ENCODE data around the gene OASL.
"Not testable (repeated sequence)": the region's sequence is repeated elsewhere in the genome, so short reads cannot be mapped to it uniquely, and the experiment has no call there.

OASL gene

DNA sequence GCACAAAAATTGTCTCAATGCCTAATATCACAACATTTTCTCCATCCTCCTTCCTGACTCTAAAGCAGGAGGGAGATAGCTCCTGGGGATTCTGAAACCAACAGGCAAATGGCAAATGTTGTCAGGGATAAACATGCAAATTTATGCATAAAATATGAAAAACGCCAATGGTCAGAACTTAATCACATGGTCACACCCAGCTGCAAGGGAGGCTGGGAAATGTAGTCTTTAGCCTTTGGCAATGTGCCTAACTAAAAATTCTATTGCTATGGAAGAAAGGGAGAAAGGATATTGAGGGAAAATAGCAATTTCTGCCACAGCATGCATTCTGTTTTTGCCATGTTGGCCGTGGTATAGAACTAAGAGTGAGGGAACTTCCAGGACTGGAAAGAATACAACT lies 11.7 kb upstream of the OASL start:
- Histone ChIP-seq H3K4me3 (ENCODE audit: low read depth, low read length) (no peak overlapping the region), H3K4me1 (ENCODE audit: control insufficient read depth, insufficient read depth, low read length) (no peaks in the 10 kb centered on the region), H3K9ac (ENCODE audit: low read depth, low read length) (no peak overlapping the region), H3K9me3 (ENCODE audit: control insufficient read depth, insufficient read depth, low read length) (no peaks in the 10 kb centered on the region), H3K36me3 (ENCODE audit: control insufficient read depth, insufficient read depth, low read length) (no peaks in the 10 kb centered on the region), H3K27me3 (ENCODE audit: control insufficient read depth, insufficient read depth, low read length) (no peaks in the 10 kb centered on the region)

DNA sequence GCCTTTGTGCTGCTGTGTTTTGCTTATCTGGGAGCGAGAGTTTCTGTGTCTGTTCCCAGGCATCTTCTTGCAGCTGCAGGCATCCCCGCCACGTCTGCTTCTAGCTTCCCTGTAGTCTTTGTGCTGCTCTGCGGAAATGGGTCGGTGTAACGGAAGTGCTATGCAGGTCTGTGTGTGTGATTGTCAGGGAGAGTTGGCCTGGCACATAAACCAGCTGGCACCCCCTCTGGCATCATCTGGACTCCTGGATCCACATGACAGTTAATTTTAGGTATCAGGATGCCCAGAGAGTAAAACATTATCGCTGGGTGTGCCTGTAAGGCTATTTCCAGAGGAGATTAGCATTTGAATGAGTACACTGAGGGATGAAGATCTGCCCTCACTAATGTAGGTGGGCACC lies 9.4 kb upstream of the OASL start:
- no peaks in the 10 kb centered on the region for H3K4me1 ChIP-seq (ENCODE audit: control insufficient read depth, insufficient read depth, low read length)
- H3K9ac ChIP-seq (ENCODE audit: low read depth, low read length), result no peak overlapping the region
- H3K36me3 ChIP-seq (ENCODE audit: control insufficient read depth, insufficient read depth, low read length), result no peaks in the 10 kb centered on the region
- no peak overlapping the region for H3K4me3 ChIP-seq (ENCODE audit: low read depth, low read length)
- H3K27me3 ChIP-seq (ENCODE audit: control insufficient read depth, insufficient read depth, low read length), result no peaks in the 10 kb centered on the region
- H3K9me3 ChIP-seq (ENCODE audit: control insufficient read depth, insufficient read depth, low read length), result no peaks in the 10 kb centered on the region

DNA sequence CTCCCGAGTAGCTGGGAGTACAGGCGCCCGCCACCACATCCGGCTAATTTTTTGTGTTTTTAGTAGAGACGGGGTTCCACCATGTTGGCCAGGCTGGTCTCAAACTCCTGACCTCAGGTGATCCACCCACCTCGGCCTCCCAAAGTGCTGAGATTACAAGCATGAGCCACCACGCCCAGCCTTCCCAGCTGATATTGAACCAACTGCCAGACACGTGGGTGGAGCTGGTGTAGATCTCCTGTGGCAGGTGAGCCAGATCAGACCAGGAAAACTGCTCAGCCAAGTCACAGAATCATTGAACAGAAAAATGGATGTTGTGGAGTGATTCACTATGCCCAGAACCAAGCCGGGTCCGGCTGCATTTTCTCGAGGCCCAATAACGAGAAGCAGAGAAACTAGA lies 8.4 kb upstream of the OASL start:
- not testable (repeated sequence) for H3K4me3 ChIP-seq (ENCODE audit: low read depth, low read length); H3K36me3 ChIP-seq (ENCODE audit: control insufficient read depth, insufficient read depth, low read length)

DNA sequence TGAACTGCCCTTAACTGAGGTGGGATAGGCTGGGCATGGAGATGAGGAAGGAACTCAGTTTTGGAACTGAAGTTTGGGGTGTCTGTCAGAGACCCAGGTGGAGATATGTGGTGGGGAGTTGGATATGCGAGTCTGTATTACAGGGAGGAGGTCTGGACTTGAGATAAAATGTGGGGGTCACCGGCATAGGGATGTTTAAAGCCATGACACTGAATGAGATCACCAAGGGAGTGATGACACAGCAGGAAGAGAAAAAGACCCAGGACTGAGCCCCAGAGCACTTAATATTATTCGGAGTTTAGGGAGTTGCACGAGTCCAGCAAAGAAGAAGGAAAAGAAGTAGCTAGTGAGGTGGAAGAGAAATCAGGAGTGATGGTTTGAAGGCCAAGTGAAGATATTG lies 4.0 kb upstream of the OASL start:
- H3K27me3 ChIP-seq (ENCODE audit: control insufficient read depth, insufficient read depth, low read length), result no peaks in the 10 kb centered on the region
- no peak overlapping the region for H3K4me3 ChIP-seq (ENCODE audit: low read depth, low read length)
- no peaks in the 10 kb centered on the region for H3K9me3 ChIP-seq (ENCODE audit: control insufficient read depth, insufficient read depth, low read length)
- no peaks in the 10 kb centered on the region for H3K4me1 ChIP-seq (ENCODE audit: control insufficient read depth, insufficient read depth, low read length)
- no peaks in the 10 kb centered on the region for H3K36me3 ChIP-seq (ENCODE audit: control insufficient read depth, insufficient read depth, low read length)
- no peak overlapping the region for H3K9ac ChIP-seq (ENCODE audit: low read depth, low read length)

More for the DNA sequence above, 8.4 kb upstream of the OASL start:
- not testable (repeated sequence) for H3K4me1 ChIP-seq (ENCODE audit: control insufficient read depth, insufficient read depth, low read length); H3K9me3 ChIP-seq (ENCODE audit: control insufficient read depth, insufficient read depth, low read length); H3K9ac ChIP-seq (ENCODE audit: low read depth, low read length); H3K27me3 ChIP-seq (ENCODE audit: control insufficient read depth, insufficient read depth, low read length)

DNA sequence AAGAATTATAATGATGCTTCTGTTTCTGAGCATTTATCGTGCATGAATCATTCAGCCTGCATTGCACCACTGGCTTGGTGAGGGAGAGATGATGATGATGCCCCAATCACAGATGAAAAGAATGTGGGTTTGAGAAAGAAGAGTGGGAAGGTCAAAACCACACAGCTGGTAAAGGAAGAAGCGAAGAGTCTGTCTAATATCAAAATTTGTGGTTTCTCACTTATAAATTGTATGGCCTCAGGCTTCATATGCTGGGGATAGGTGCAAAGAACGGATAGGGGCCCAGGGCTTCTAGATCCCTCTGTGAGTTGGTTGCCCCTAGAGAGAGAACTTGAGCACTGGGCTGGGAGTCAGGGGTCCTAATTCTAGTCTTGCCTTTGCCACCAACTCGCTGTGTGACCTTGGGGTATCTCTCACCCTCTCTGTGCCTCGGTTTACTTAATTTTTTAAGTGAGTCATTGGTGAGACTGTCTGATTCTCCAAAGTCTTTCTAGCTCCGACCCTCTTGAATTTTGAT lies 2.2 kb downstream of the OASL start:
- no peak overlapping the region for H3K4me3 ChIP-seq (ENCODE audit: low read depth, low read length)
- no peaks in the 10 kb centered on the region for H3K4me1 ChIP-seq (ENCODE audit: control insufficient read depth, insufficient read depth, low read length)
- H3K36me3 ChIP-seq (ENCODE audit: control insufficient read depth, insufficient read depth, low read length), result no peaks in the 10 kb centered on the region
- no peaks in the 10 kb centered on the region for H3K9me3 ChIP-seq (ENCODE audit: control insufficient read depth, insufficient read depth, low read length)
- no peak overlapping the region for H3K9ac ChIP-seq (ENCODE audit: low read depth, low read length)
- H3K27me3 ChIP-seq (ENCODE audit: control insufficient read depth, insufficient read depth, low read length), result no peaks in the 10 kb centered on the region

DNA sequence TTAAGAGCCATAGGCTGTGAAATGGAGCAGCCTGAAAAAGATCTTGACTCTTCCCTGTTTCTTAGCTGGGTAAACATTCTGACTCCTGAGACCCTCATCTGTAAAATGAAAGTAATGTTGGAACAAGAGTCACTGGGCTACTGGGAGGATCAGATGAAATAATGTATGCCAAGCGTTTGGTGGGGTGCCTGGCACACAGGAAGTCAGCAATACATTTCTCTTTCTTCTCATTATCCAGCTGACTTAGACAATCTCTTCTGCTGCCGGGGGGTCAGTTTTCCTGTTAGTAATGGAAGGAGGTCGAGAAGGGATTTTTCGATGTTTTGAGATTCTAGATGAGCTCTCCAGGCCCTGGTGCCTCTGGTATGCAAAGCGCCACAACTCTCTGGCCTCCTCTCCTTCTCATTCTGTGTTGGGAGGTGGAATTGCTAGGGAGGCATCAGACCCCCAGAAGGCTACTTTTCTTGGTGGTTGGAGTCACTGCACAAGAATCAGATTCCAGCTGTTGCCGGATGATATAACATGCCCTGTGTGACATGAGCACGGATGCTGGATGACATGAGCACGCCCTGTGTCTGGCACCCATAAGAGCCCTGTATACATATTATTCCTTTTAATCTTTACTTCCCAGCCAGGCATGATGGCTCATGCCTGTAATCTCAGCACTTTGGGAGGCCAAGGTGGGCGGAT lies 4.3 kb downstream of the OASL start:
- Histone ChIP-seq H3K4me1 (ENCODE audit: control insufficient read depth, insufficient read depth, low read length) (no peaks in the 10 kb centered on the region), H3K9ac (ENCODE audit: low read depth, low read length) (no peak overlapping the region), H3K27me3 (ENCODE audit: control insufficient read depth, insufficient read depth, low read length) (no peaks in the 10 kb centered on the region), H3K4me3 (ENCODE audit: low read depth, low read length) (no peak overlapping the region), H3K9me3 (ENCODE audit: control insufficient read depth, insufficient read depth, low read length) (no peaks in the 10 kb centered on the region), H3K36me3 (ENCODE audit: control insufficient read depth, insufficient read depth, low read length) (no peaks in the 10 kb centered on the region)

DNA sequence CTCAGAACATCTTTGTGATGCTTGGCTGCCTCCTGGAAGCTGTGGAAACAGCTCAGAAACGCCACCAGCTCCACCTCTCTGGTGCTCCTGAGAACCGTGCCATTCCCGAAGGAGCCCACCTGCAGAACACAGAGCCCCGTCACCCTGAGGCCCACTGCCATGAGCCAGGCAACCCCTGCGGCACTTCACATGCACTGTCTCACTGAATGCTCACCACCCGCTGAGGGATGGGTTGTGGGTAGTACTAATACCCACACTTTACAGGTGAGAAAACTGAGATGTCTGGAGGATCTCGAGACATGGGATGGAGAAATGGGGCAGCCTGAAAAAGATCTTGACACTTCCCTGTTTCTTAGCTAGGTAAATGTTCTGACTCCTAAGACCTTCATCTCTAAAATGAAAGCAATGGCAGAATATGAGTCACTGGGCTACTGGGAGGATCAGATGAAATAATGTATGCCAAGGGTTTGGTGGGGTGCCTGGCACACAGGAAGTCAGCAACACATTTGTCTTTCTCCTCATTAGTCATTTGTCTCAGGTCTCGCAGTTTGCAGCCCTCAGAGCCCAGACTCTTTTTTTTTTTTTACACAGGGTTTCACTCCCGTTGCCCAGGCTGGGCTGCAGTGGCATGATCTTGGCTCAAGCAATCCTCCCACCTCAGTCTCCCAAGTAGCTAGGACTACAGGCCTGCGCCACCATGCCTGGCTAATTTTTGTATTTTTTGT lies 5.3 kb downstream of the OASL start:
- H3K4me3 ChIP-seq (ENCODE audit: low read depth, low read length), result no peak overlapping the region
- no peak overlapping the region for H3K9ac ChIP-seq (ENCODE audit: low read depth, low read length)
- H3K4me1 ChIP-seq (ENCODE audit: control insufficient read depth, insufficient read depth, low read length), result no peaks in the 10 kb centered on the region
- H3K27me3 ChIP-seq (ENCODE audit: control insufficient read depth, insufficient read depth, low read length), result no peaks in the 10 kb centered on the region
- H3K36me3 ChIP-seq (ENCODE audit: control insufficient read depth, insufficient read depth, low read length), result no peaks in the 10 kb centered on the region
- H3K9me3 ChIP-seq (ENCODE audit: control insufficient read depth, insufficient read depth, low read length), result no peaks in the 10 kb centered on the region

DNA sequence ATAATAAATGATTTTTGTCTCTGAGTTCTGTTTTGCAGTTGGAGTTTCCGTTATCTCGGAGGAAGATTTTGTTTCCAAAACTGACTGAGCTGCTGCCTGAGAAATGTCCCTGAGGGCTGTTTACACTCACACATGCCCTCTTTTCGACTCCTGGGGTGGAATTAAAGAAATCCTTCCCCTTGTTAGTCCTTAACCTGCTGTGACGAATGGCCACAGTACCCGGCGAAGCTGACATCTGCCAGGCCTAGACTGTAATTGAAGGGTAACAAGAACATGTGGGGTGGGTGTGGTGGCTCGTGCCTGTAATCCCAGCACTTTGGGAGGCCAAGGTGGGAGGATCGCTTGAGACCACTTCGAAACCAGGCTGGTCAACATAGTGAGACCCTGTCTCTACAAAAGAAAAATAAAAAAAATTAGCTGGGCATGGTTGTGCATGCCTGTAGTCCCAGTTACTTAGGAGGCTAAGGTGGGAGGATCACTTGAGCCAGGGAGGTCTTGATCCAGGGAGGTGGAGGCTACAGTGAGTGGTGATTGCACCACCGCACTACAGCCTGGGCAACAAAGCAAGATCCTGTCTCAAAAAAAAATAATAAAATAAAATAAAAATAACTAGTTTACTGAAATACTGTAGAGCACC lies 8.4 kb downstream of the OASL start:
- Histone ChIP-seq H3K9me3 (ENCODE audit: control insufficient read depth, insufficient read depth, low read length) (no peaks in the 10 kb centered on the region), H3K4me1 (ENCODE audit: control insufficient read depth, insufficient read depth, low read length) (no peaks in the 10 kb centered on the region), H3K9ac (ENCODE audit: low read depth, low read length) (no peak overlapping the region), H3K27me3 (ENCODE audit: control insufficient read depth, insufficient read depth, low read length) (no peaks in the 10 kb centered on the region), H3K4me3 (ENCODE audit: low read depth, low read length) (no peak overlapping the region), H3K36me3 (ENCODE audit: control insufficient read depth, insufficient read depth, low read length) (no peaks in the 10 kb centered on the region)

DNA sequence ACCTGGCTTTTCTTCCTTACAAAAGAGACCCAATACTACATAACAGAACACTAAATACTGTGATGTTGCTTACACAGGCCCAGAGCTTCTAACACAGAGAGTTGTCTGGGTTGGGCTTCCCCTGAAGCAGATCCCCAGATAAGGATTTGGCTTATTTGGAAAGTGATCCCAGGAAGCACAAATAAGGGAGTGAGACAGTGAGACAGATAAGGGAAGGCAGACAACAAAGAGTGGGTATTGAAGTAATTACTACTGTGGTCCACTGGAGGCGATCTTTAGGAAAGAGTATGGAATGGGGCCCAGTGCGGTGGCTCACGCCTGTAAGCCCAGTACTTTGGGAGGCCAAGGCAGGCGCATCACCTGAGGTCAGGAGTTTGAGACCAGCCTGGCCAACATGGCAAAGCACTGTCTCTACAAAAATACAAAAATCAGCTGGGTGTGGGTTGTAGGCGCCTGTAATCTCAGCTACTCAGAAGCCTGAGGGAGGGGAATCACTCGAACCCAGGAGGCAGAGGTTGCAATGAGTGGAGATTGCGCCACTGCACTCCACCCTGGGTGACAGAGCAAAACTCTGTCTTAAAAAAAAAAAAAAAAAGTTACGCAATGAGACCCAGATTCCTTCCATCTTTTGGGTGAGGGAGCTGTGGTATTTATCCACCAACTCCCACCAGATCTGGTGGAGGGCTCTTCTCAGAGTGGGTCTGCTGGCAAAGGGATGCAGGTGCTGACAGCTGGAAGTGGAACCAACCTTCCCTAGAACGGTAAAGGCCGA lies 12.6 kb downstream of the OASL start:
- no peaks in the 10 kb centered on the region for H3K36me3 ChIP-seq (ENCODE audit: control insufficient read depth, insufficient read depth, low read length)
- H3K27me3 ChIP-seq (ENCODE audit: control insufficient read depth, insufficient read depth, low read length), result no peaks in the 10 kb centered on the region
- no peaks in the 10 kb centered on the region for H3K4me1 ChIP-seq (ENCODE audit: control insufficient read depth, insufficient read depth, low read length)
- H3K9me3 ChIP-seq (ENCODE audit: control insufficient read depth, insufficient read depth, low read length), result no peaks in the 10 kb centered on the region
- H3K9ac ChIP-seq (ENCODE audit: low read depth, low read length), result no peak overlapping the region
- no peak overlapping the region for H3K4me3 ChIP-seq (ENCODE audit: low read depth, low read length)

DNA sequence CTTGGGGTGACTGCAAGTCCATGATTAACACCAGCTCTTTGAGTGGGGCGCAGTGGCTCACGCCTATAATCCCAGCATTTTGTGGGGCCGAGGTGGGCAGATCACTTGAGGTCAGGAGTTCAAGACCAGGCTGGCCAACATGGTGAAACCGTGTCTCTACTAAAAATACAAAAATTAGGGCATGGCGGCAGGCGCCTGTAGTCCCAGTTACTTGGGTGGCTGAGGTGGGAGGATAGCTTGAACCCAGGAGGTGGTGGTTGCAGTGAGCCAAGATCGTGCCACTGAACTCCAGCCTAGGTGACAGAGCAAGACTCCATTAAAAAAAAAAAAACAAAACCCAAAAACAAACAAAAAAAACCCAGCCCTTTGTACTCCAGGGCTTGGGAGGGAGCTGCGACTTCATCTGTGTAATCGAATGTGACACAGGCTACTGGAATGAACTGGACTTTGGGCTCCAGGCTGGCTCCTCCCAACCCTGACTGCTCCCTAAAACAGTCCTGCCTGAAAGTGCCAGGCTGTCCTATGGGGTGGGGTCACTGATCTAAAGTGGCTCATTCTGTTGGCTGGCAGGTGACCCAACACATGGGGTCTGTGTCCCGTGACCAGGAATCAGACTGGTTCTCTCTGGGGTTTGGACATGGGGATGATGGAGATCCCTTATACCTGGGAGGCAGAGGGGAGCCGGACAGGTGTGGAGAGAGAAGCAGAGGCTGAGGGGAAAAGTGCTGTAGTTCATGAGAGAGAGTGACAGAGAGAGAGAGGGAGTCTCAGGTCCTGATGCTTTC lies 13.4 kb downstream of the OASL start:
- Histone ChIP-seq H3K4me1 (ENCODE audit: control insufficient read depth, insufficient read depth, low read length) (no peaks in the 10 kb centered on the region), H3K36me3 (ENCODE audit: control insufficient read depth, insufficient read depth, low read length) (no peaks in the 10 kb centered on the region), H3K9me3 (ENCODE audit: control insufficient read depth, insufficient read depth, low read length) (no peaks in the 10 kb centered on the region), H3K27me3 (ENCODE audit: control insufficient read depth, insufficient read depth, low read length) (no peaks in the 10 kb centered on the region), H3K9ac (ENCODE audit: low read depth, low read length) (no peak overlapping the region), H3K4me3 (ENCODE audit: low read depth, low read length) (no peak overlapping the region)

DNA sequence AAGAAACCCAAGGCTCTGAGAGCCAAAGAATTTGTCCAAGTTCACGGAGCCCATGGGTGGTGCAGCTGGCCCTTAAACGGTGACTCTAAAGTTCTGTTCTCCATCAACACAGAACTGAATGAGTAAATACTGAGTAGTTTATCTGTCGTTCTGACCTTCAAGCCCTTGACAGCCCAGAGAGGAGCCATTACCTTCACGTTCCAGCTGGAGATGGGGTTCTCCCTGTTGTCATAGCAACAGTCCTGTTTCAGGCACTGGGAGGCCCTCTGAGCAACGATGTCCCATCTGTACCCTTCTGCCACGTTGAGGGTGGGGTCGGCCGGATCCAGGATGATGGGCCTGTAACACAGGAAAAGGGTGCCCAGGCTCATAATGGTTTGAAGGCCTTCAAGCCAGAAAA lies 15.2 kb downstream of the OASL start:
- Histone ChIP-seq H3K4me3 (ENCODE audit: low read depth, low read length) (no peak overlapping the region), H3K9me3 (ENCODE audit: control insufficient read depth, insufficient read depth, low read length) (no peaks in the 10 kb centered on the region), H3K36me3 (ENCODE audit: control insufficient read depth, insufficient read depth, low read length) (no peaks in the 10 kb centered on the region), H3K4me1 (ENCODE audit: control insufficient read depth, insufficient read depth, low read length) (no peaks in the 10 kb centered on the region), H3K27me3 (ENCODE audit: control insufficient read depth, insufficient read depth, low read length) (no peaks in the 10 kb centered on the region), H3K9ac (ENCODE audit: low read depth, low read length) (no peak overlapping the region)
